ENCODE measurements around the gene SH3D19.
"Not testable (repeated sequence)": the region's sequence is repeated elsewhere in the genome, so short reads cannot be mapped to it uniquely, and the experiment has no call there.

Gene SH3D19

DNA sequence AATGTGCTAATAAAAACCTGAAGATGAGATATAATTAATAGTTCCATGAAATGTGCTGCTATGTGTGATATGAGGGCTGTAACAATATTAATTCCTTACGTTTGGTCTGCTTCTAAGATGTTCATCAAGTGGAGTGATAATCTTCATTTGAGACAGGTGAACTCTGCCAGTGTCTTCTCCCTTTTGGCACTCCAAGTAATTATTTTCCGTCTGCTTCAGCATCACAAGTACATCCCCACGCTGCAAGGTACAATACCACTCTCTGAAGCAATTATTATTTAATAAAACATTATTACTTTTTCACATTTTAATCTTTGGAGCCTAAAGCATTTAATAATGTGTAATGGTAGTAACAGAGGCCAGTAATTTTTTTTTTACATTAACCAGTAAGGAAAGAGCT lies 181.6 kb downstream of the SH3D19 start:
- DNase-seq: no peak

DNA sequence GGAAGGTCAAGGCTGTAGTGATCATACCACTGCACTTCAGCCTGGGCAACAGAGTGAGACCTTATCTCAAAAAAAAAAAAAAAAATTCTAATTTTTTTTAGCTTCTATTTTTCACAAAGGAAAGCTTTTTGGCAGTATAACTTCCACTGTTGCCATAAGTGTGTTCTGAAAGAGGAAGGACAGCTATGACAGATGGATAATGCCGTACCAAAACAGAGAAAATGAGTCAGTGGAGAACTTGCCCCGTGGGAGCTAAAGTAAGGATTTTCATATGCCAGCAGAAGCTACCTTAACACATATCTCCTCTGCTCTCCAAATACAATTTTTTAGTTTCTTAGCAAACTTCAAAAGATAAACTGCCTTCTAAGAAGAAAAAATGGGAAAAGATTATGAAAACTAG lies 182.2 kb downstream of the SH3D19 start:
- DNase-seq: no peak

DNA sequence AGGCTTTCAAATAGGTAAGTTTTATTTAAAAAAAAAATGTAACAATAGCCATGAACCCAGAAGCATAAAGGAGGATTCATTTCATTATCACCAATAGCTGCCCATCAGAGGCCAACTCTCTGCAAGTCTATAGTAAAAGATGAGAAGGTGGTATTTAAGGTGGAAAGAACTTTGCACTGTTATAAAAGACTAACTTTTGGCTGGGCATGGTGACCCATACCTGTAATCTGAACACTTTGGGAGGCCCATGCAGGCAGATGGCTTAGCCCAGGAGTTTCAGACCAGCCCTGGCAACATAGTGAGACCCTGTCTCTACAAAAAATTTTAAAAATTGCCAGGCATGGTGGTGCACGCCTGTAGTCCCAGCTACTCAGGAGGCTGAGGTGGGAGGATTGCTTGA lies 182.6 kb downstream of the SH3D19 start:
- DNase-seq: no peak

DNA sequence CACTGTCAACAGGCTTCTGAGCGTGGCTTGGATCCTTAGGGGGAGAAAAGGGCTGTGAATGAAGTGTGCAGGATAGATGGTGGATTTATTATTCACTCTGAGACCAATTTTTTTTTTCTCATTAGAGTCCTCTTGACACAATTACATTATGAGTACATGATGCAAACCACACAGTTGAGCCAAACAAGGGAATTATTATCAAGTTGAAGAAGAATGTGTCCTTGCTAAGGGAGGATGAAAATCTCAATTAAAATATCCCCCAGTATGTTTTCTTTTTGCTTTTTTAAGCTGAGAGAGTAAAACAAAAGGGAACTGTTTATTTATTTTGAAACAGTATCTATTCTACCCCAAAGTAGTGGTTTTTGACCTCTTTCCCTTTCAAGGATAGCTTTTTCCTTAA lies 185.6 kb downstream of the SH3D19 start:
- no peak for DNase-seq

DNA sequence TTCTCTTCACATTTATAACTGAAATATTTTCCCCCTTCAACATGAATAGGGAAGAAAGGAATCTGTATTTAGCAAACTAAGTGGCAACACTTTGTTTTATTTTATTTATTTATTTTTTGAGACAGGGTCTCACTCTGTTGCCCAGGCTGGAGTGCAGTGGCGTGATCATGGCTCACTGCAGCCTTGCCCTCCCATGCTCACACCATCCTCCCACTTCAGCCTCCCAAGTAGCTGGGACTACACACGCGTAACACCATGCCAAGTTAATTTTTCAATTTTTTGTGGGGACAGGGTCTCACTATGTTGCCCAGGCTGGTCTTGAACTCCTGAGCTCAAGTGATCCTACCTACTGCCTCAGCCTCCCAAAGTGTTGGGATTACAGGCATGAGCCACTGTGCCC lies 189.4 kb downstream of the SH3D19 start:
- DNase-seq: not testable (repeated sequence)

DNA sequence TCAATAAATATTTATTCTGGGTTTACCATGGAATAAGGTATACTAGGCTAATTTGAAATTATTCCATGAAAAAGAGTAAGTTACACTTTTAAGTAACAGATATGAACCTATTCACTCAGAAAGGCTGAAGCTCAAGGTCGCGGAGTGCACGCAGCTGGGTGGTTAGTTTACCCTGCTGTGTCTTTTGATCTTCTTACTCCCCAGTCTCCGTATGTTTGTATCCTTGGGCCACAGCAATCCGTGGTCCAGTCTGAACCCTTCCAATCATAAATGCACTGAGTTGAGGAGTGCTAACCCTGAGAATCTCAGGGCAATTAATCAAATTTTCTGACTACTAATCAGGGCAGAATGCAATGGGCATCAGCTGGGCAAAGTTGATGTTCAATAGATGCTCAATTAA lies 192.1 kb downstream of the SH3D19 start:
- no peak for DNase-seq

DNA sequence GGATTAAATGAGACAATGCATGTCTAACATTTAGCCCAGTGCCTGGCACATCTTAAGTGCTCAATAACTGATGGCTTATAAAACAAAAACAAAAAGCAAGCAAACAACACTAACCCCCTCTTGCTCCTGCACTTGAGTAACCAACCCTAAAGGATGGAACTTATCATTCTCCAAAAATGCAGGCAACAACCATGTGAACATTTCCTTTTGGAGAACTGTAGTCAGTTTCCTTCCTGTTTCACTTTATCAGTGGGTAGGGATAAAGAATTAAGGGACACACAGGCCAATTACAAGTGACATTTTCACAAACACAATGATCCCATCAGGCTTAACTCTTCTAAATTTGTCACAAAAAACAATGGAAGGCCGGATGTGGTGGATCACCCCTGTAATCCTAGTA lies 195.6 kb downstream of the SH3D19 start:
- no peak for DNase-seq

DNA sequence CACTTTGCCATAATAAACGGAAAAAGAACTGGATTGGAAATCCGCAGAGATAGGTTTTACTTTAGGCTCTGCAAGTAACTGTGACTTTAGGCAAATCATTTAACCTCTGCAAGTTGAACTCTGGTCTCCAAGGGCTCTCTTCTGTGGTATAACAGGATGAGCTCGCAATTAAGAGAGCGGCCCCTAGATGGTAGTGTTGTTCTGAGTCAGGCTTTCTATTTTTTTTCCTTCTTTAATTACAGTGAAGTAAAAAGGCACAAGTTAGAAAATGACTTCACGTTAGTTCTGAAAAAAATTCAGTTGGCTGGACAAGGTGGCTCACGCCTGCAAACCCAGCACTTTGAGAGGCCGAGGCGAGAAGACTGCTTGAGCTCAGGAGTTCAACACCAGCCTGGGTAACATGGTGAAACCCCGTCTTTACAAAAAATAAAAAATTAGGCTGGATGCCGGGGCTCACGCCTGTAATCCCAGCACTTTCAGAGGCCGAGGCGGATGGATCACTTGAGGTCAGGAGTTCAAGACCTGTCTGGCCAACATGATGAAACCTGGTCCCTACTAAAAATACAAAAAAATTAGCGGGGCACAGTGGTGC lies 207.9 kb downstream of the SH3D19 start:
- DNase-seq: peak; percentile 80

DNA sequence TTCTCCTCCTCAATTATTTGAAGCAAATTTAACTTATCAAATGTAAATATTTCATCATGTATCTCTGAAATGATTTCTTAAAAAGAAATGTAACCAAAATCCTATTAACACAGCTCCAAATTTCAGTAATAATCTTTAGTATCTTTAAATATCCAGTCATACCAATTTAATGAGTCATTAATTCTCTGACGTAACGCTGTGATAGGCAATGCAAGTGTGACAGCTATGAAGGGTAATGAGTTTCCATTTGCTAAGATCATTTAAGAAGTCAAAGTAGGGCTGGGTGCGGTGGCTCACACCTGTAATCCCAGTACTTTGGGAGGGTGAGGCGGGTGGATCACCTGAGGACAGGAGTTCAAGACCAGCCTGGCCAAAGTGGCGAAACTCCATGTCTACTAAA lies 210.4 kb downstream of the SH3D19 start:
- no peak for DNase-seq

DNA sequence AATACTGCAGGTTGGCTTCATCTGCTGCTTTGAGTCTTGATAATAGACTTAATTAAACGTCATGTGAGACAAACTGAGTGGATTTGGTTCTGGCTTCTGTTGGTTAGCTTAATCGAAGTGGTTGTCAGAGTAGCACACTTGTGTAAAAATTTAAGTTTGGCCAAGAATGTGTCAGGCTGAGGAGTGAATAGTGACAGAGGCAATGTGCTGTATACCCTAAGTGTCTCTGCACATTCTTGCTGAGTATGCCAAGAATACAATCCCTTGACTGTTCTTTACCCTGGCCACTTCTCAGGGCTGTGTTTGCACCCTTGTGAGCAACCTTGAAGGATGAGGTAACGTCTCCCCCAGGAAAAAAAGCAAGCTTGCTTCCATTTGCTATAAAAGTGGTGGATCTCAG lies 211.1 kb downstream of the SH3D19 start:
- no peak for DNase-seq

DNA sequence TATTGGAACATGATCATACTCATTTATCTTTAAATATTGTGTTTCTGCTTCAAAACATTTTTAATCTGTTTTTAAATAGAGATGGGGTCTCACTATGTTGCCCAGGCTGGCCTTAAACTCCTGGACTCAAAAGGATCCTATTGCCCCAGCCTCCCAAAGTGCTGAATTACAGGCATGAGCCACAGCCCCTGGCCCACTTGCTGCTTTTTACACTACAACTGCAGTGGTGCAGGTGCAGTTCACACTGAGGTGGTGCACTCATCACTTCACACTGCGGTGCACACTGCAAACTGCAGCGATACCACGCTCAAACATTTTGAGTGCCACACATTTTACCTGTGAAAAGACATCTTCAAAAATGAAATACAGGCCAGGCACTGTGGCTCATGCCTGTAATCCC lies 215.2 kb downstream of the SH3D19 start:
- DNase-seq: no peak

DNA sequence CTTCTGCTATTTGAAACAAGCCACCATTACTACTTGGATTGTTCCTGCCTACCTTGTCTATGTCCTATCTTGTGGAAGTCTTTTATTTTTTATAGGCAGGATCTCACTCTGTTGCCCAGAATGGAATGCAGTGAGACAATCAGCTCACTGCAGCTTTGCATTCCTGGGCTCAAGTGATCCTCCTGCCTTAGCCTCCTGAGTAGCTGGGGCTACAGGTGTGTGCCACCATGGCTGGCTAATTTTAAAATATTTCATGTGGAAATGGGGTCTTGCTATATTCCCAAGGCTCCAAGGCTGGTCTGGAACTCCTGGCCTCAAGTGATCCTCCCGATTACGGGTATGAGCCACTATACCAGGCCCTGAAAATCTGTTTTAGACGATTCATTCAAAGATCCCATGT lies 218.3 kb downstream of the SH3D19 start:
- DNase-seq: no peak

DNA sequence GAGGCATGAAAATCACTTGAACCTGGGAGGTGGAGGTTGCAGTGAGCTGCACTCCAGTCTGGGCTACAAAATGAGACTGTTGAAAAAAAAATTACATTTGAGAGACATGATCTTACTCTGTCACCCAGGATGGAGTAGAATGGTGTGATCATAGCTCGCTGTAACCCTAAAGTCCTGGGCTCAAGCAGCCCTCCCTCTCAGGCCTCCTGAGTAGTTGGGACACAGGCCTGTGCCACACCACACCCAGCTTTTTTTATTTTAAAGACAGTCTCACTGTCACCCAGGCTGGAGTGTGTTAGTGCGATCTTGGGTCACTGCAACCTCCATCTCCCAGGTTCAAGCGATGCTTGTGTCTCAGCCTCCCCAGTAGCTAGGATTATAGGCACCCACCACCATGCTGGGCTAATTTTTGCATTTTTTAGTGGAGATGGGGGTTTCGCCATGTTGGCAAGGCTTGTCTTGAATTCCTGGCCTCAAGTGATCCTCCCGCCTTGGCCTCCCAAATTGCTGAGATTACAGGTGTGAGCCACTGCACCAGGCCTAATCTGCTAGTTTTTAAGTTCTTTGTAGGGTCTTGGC lies 219.9 kb downstream of the SH3D19 start:
- no peak for DNase-seq

DNA sequence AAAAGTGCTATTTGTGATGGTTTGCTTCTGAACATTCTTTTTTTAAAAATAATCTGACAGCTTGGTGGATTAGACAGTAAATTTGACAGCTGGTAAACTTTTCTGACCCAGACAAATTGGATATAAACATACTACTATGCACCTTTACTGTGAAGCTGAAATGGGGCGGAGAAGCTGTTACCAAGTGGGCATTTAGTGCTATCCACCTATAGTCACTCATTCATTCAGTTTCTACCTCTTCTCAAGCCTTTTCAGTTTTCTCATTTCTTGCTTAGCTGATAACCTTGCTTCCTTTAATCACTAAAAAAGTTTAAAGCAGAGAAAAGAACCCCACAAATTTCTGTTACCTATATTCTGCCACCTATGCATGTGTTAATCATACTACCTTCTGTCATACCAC lies 220.8 kb downstream of the SH3D19 start:
- no peak for DNase-seq

DNA sequence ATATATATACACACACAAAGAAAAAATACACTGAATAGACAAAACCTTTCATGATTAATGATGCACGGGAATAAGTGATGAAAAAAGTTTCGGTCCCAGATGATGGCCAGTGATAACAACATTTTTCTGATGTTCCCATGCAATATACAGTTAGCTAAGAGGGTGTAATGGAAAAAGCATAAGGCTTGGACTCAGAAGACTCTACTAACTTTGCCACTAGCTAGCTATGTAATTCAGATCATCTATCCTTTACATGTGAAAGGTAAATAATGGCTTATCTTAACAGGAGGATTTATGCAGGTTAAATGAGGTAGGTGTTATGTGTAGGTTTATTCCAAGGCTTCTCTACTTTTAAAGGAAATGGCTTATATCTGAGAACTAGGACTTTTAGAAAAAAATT lies 221.6 kb downstream of the SH3D19 start:
- DNase-seq: no peak

DNA sequence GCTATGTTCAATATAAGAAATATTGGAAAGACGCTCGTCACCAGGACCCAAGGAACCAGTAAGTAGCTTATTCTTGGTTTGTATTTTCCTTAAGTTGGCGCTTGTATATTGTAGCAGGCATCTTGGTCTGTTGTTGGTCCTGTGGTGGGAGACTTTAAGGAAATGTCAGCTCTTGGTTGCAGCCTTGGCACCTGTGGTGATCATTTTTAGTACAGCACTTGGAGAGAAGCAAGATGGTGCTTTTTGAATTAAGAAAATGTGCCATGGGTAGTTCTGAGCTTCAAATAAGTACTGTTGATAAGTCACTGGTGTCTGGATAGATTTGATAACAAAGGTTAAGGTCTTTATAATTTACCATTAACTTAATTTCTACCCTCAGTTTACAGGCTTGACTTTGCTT lies 224.9 kb downstream of the SH3D19 start:
- no peak for DNase-seq

DNA sequence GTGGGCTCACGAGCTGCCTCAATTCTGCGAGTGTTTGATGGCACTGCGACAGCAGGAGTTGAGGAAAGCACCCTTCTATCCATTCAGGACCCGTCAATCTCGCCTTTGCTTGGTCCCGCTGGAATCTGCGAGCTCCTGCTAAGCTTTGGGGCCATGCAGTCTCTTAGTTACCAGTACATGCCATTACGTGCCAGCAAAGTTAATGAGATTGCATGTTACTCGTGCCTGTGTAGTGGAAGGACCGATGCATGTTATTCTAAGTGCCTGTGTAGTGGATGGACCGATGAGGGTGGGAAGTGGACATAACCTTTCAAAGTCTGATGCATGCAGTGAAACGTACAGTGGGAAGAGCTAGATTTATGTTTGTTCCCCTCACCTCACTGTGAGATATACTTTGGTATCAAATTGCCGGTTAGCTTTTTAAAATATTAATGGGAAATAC lies 225.4 kb downstream of the SH3D19 start:
- DNase-seq: no peak

DNA sequence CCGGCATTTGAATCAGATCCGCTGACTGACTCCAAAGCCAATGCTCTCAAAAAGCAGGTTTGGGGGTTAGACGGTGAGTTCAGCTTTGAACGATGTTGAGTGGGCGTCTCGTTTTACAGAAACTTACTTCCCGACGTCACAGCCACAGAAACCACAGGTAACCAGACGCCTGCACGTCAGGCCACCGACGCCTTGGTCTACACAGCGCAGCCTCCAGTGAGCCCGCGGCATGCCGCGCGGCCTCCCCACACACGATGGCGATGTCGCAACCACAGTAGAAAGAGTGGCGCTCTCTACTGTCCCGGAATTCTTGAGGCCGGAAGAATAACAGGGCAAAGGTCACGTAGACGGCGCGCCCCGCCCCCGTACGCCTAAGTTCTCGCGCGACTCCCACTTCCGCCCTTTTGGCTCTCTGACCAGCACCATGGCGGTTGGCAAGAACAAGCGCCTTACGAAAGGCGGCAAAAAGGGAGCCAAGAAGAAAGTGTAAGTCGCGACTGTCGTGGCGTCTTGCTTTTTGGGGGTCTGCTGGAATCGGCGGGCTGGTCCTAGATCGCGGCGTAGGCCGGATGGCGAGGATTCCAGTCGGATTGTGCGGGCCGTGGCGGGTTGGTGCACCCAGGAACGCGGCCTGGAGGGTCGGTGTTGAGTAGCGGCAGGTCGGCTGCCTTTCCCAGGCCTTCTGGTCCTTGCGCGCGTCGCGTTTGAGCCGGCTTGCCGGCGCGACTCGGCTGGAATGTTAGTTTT lies 226.0 kb downstream of the SH3D19 start, which contains the start of gene RPS3A:
TSS of gene RPS3A (plus strand) at position 400 of the 747 bp plus-strand sequence. CDS start at position 425, 25 bp downstream.
- peak; percentile 100 for DNase-seq

DNA sequence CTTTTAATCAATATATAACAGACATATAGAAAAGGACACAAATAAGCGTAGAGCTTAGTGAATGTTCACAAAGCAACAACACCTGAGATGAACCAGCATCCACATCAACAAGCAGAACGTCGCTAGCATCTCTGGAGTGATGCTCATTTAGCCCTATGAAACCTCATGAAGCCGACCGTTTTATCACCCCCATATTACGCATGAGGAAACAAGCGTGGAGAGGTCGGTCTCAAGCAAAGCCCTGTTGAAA lies 226.5 kb downstream of the SH3D19 start:
- no peak for DNase-seq

DNA sequence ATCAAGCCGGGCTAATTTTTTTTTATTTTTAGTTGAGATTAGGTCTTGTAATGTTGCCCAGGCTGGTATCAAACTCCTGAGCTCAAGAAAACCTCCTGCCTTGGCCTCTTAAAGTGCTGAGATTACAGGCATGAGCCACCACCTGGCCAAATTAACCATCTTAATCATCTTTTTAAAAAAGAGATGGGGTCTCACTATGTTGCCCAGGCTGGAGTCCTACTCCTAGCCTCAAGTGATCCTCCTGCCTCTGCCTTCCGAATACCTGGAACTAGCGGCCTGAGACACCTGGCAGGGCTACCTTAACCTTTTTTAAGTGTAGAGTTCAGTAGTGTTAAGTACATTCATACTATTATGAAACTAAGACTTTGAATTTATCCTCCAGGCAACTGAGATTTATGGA lies 227.6 kb downstream of the SH3D19 start:
- no peak for DNase-seq

DNA sequence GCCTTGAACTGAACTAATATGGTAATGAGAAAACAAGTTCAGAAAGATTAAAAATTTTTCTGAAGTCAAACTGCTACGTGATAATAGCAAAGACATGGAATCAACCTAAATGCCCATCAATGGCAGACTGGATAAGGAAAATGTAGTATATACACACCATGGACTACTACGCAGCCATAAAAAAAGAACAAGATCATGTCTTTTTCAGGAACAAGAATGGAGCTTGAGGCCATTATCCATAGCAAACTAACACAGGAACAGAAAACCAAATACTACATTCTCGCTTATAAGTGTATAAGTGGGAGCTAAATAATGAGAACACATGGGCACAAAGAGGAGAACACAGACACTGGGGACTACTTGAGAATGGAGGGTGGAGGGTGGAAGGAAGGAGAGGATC lies 230.3 kb downstream of the SH3D19 start:
- DNase-seq: no peak

DNA sequence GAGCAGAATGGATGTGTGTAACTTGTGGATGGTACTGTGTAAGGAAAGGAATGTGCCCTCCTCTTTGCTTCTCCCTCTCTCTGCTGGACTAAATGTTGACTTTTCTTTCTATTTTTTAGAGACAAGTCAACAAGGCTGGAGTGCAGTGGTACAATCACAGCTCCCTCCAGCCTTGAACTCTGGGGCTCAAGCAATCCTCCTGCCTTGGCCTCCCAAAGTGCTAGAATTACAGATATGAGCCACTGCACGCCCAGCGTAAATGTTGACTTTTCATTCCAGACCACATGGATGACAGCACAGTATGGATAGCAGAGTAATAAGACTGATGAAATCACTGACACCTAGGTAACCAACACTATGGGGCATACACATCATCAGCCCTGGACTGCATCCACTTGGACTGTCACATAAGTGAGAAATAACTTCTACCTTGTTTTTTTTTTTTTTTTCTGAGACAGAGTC lies 231.1 kb downstream of the SH3D19 start:
- no peak for DNase-seq

DNA sequence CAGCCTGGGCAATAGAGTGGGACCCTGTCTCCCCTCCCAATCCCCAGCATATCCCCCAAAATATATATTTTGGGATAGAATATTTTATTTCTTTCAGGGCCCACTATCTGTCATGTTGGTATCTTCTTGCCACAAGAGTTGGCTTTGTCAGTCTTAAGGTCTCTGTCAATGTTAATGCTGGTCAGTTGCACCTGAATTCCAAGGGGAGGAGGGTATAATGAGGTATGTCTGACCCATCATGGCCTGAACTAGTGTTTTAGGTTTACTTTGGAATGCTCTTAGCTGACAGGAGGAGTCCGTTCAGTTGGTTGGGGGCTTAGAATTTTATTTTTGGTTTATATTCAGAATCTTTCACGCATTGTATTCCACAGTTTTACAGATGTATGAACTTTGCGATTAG lies 232.2 kb downstream of the SH3D19 start:
- no peak for DNase-seq

DNA sequence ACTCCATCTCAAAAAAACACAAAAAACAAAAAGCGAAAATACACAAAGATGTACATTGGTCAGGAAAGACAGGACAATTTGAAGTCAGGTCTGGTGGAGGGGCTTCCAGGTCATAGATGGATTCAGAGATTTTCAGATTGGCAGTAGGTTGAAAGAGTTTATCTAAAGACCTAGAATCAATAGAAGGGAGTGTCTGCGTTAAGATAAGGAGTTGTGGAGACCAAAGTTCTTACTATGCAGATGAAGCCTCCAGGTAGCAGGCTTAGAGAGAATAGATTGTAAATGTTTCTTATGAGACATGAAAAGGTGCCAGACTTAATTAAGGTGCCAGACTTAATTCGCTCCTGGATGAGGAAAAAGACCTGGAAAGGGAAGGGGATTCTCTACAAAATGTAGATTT lies 232.9 kb downstream of the SH3D19 start:
- DNase-seq: no peak

DNA sequence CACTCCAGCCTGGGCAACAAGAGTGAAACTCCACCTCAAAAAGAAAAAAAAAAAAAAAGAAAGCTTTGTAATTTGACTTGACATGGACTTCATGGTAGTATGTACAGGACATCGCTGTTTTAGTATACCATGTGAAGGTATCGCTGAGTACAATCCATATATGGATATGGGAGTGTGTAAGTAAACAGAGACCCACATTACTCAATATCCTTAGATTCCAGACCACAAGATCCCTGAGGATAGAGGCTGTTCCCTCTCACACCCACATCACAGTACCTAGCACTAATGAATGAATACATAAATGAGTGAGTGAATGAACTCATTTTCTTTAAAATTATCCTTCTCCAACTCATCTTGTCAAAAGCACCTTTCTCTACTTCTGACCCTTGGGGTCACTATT lies 234.4 kb downstream of the SH3D19 start:
- DNase-seq: no peak

Data from retina (tissue), 1 donor.